CD14-positive monocyte (primary cell): ENCODE results near the gene MLXIP. TPM values are rescaled to one million over a fixed set of nuclear protein-coding genes. Genes with fewer than 3 reads are reported as not detected.
A peak's percentile ranks its signal among the peaks of the same experiment; 100 is the strongest.

Source experiments
- DNase-seq, 3 donors: peaks; one replicate each; pipeline ENCODE4 v3.0.0-alpha.2; 2011 to 2022
- H2AFZ ChIP-seq: 2 replicates; pipeline ENCODE4 v1.6.0; 2012; ENCODE audit warnings: mild to moderate bottlenecking, low read depth, low read length, inconsistent platforms; ENCODE audit not compliant: insufficient read depth, poor library complexity, severe bottlenecking
- H3K27ac ChIP-seq, 2 donors: 1 replicate in 1 of 2; 2 replicates in 1 of 2; pipeline ENCODE4 v1.5.1; 2012 to 2013; ENCODE audit warnings: low read length in 2 of 2, control low read depth in 1 of 2, inconsistent platforms in 1 of 2, low read depth in 1 of 2, mild to moderate bottlenecking in 1 of 2
- H3K27me3 ChIP-seq, 2 donors: one replicate each; pipeline versions ENCODE4 v1.6.0 to v1.6.1; 2011 to 2013; ENCODE audit warnings: low read length in 2 of 2; ENCODE audit not compliant: control insufficient read depth in 2 of 2, insufficient read depth in 2 of 2
- H3K36me3 ChIP-seq, 2 donors: replicated peaks in 1 of 2; 1 replicate in 1 of 2; 2 replicates in 1 of 2; pipeline versions ENCODE4 v1.5.1 to v1.6.1; 2012 to 2013; ENCODE audit warnings: low read length in 2 of 2, control low read depth in 1 of 2, inconsistent platforms in 1 of 2, mild to moderate bottlenecking in 1 of 2; ENCODE audit not compliant: insufficient read depth in 2 of 2, control insufficient read depth in 1 of 2
- H3K4me1 ChIP-seq, 2 donors: 1 replicate in 1 of 2; 2 replicates in 1 of 2; pipeline versions ENCODE4 v1.5.1 to v1.6.1; 2012 to 2013; ENCODE audit warnings: low read length in 2 of 2, control low read depth in 1 of 2, inconsistent platforms in 1 of 2, mild to moderate bottlenecking in 1 of 2, moderate library complexity in 1 of 2; ENCODE audit not compliant: insufficient read depth in 2 of 2, control insufficient read depth in 1 of 2
- H3K4me2 ChIP-seq: replicated peaks from 2 replicates; pipeline ENCODE3; 2012; ENCODE audit warnings: low read length, moderate library complexity, mild to moderate bottlenecking; ENCODE audit not compliant: poor library complexity, severe bottlenecking; ENCODE audit errors: extremely low read depth
- H3K4me3 ChIP-seq, 3 experiments: fragments of 200-600 bp in 1 of 3; sonication (generic) in 1 of 3; replicated peaks in 1 of 3; 1 replicate in 2 of 3; 2 replicates in 1 of 3; pipeline ENCODE4 v1.5.1; 2011 to 2013; ENCODE audit warnings: low read length in 3 of 3, mild to moderate bottlenecking in 3 of 3, control low read depth in 2 of 3, low read depth in 2 of 3, inconsistent platforms in 1 of 3, moderate library complexity in 1 of 3
- H3K79me2 ChIP-seq: 2 replicates; pipeline ENCODE4 v1.6.0; 2012; ENCODE audit warnings: mild to moderate bottlenecking, control low read depth, inconsistent platforms, low read length, moderate library complexity; ENCODE audit not compliant: insufficient read depth
- H3K9ac ChIP-seq: 2 replicates; pipeline ENCODE4 v1.6.0; 2017; ENCODE audit warnings: low read length, mild to moderate bottlenecking; ENCODE audit not compliant: insufficient read depth, poor library complexity, severe bottlenecking
- H3K9me3 ChIP-seq, 2 donors: replicated peaks in 1 of 2; 1 replicate in 1 of 2; 2 replicates in 1 of 2; pipeline versions ENCODE4 v1.5.1 to v1.6.1; 2012 to 2013; ENCODE audit warnings: low read length in 2 of 2, control low read depth in 1 of 2; ENCODE audit not compliant: control insufficient read depth in 1 of 2, insufficient read depth in 1 of 2
- H4K20me1 ChIP-seq: 2 replicates; pipeline ENCODE4 v1.6.0; 2012; ENCODE audit warnings: mild to moderate bottlenecking, low read length, control low read depth, moderate library complexity; ENCODE audit not compliant: insufficient read depth
- H3K27ac Mint-ChIP-seq, 7 donors: one replicate each; pipeline ENCODE4 v1.8.0; 2020; ENCODE audit warnings: mild to moderate bottlenecking in 7 of 7, mixed read lengths in 7 of 7, moderate library complexity in 6 of 7, inconsistent platforms in 2 of 7
- H3K27me3 Mint-ChIP-seq, 3 donors: one replicate each; pipeline ENCODE4 v1.8.0; 2021 to 2022; ENCODE audit warnings: low read depth in 3 of 3, mild to moderate bottlenecking in 3 of 3, mixed read lengths in 3 of 3, moderate library complexity in 3 of 3, inconsistent platforms in 1 of 3
- H3K36me3 Mint-ChIP-seq, 2 donors: one replicate each; pipeline ENCODE4 v1.8.0; 2020; ENCODE audit warnings: mixed read lengths in 2 of 2, inconsistent platforms in 1 of 2, mild to moderate bottlenecking in 1 of 2
- H3K4me1 Mint-ChIP-seq: one replicate; pipeline ENCODE4 v1.8.0; 2020; ENCODE audit warnings: mild to moderate bottlenecking, mixed read lengths
- H3K4me3 Mint-ChIP-seq, 2 donors: one replicate each; pipeline ENCODE4 v1.8.0; 2020; ENCODE audit warnings: mild to moderate bottlenecking in 2 of 2, mixed read lengths in 2 of 2, moderate library complexity in 1 of 2
- H3K9me3 Mint-ChIP-seq, 7 donors: one replicate each; pipeline ENCODE4 v1.8.0; 2020 to 2022; ENCODE audit warnings: mixed read lengths in 7 of 7, mild to moderate bottlenecking in 6 of 7, moderate library complexity in 6 of 7, inconsistent platforms in 2 of 7
- WGBS: methylation state at CpG from one replicate; pipeline ENCODE4 v1.1.5; 2013; ENCODE audit warnings: missing lambda C conversion rate; ENCODE audit not compliant: insufficient coverage; 5-methylcytosine and 5-hydroxymethylcytosine counted together
- intact Hi-C, 2 donors: fragments of 100-400 bp; cut with micrococcal nuclease; formaldehyde crosslinking; loops; one replicate each; pipeline versions ENCODE4 v1.15.0 to v1.15.1; 2023
- polyA plus RNA-seq, 3 donors: library from polyadenylated mRNA; depleted of rRNA in 1 of 3; unstranded in 2 of 3; stranded (reverse) in 1 of 3; fragments of 300-500 nt in 2 of 3; fragments of >200 nt in 1 of 3; fragmentation: Illumina TruSeq in 2 of 3; gene quantifications; 1 replicate in 2 of 3; 2 replicates in 1 of 3; pipeline ENCODE4 v1.2.3, GENCODE V29; 2012 to 2021
- TF ChIP-seq, protein P1 (sequence below): fragments of 200-600 bp; IDR thresholded peaks from one replicate; pipeline ENCODE4 v1.8.0; 2022; ENCODE audit warnings: antibody characterized with exemption, mild to moderate bottlenecking

MLXIP gene
- polyA plus RNA-seq, 3 donors = 4.5 to 44.8 (median 4.6) TPM

- H3K4me2 ChIP-seq = no peak overlapping the region
- H3K4me1 ChIP-seq = peaks cover 6 to 7% of the 10 kb centered on the region in 2 donors
- WGBS = 90% methylated on average over 2 of the region's 5 CpGs
- TF ChIP-seq, protein P1, sequence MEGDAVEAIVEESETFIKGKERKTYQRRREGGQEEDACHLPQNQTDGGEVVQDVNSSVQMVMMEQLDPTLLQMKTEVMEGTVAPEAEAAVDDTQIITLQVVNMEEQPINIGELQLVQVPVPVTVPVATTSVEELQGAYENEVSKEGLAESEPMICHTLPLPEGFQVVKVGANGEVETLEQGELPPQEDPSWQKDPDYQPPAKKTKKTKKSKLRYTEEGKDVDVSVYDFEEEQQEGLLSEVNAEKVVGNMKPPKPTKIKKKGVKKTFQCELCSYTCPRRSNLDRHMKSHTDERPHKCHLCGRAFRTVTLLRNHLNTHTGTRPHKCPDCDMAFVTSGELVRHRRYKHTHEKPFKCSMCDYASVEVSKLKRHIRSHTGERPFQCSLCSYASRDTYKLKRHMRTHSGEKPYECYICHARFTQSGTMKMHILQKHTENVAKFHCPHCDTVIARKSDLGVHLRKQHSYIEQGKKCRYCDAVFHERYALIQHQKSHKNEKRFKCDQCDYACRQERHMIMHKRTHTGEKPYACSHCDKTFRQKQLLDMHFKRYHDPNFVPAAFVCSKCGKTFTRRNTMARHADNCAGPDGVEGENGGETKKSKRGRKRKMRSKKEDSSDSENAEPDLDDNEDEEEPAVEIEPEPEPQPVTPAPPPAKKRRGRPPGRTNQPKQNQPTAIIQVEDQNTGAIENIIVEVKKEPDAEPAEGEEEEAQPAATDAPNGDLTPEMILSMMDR = no peak
- Mint-ChIP-seq H3K4me3 (no peak overlapping the region), H3K4me1 (peaks cover 15% of the 10 kb centered on the region), H3K36me3 (peaks cover 67 to 71% of the 10 kb centered on the region in 2 donors), H3K9me3 (peaks cover 0 to under 1% (median 0%) of the 10 kb centered on the region in 7 donors), H3K27ac (peak overlapping the region in 1 of 7 donors; percentile 58), H3K27me3 (no peaks in the 10 kb centered on the region)
- H3K27ac ChIP-seq = no peak overlapping the region
- H4K20me1 ChIP-seq = peaks cover 81% of the 10 kb centered on the region
- H3K36me3 ChIP-seq = peaks cover 65 to 76% of the 10 kb centered on the region in 2 donors
- DNase-seq = no peak
- H3K4me3 ChIP-seq = no peak overlapping the region
- no peaks in the 10 kb centered on the region for H3K27me3 ChIP-seq
- H3K79me2 ChIP-seq = peaks cover 42% of the 10 kb centered on the region
- H3K9me3 ChIP-seq = no peaks in the 10 kb centered on the region
- H2AFZ ChIP-seq = no peak overlapping the region
- no peak overlapping the region for H3K9ac ChIP-seq
- intact Hi-C loops = no loop called here
Measured at GRCh38 chr12:122128481-122128880, 49.9 kb downstream of the MLXIP start.

- Mint-ChIP-seq H3K9me3 (peaks cover 0 to 1% (median 0%) of the 10 kb centered on the region in 7 donors), H3K27ac (peak overlapping the region in 3 of 7 donors; percentile 6 to 62 (median 41)), H3K27me3 (no peaks in the 10 kb centered on the region), H3K4me3 (no peak overlapping the region), H3K36me3 (peaks cover 74 to 77% of the 10 kb centered on the region in 2 donors), H3K4me1 (peaks cover 12% of the 10 kb centered on the region)
- TF ChIP-seq, protein P1 = no peak
- Histone ChIP-seq H3K79me2 (peaks cover 38% of the 10 kb centered on the region), H2AFZ (no peak overlapping the region), H3K27me3 (no peaks in the 10 kb centered on the region), H3K36me3 (peaks cover 70 to 83% of the 10 kb centered on the region in 2 donors), H3K4me2 (no peak overlapping the region), H3K9me3 (no peaks in the 10 kb centered on the region), H4K20me1 (peaks cover 80% of the 10 kb centered on the region), H3K9ac (no peak overlapping the region), H3K4me1 (peaks cover 5 to 7% of the 10 kb centered on the region in 2 donors), H3K4me3 (no peak overlapping the region), H3K27ac (no peak overlapping the region)
- no peak for DNase-seq
- intact Hi-C loops = no loop called here
- 97% methylated on average over 13 of the region's 13 CpGs for WGBS
Measured at GRCh38 chr12:122129131-122129530, 50.6 kb downstream of the MLXIP start.
